H1 (cell line): ENCODE measurements around the gene HSD17B4. TPM values are rescaled to one million over a fixed set of nuclear protein-coding genes. Genes with fewer than 3 reads are reported as not detected.

ENCODE experiments used
- CEBPB ChIP-seq: IDR thresholded peaks from 2 replicates; pipeline ENCODE4 v1.6.1; 2012; ENCODE audit warnings: low read depth, low read length
- CHD2 ChIP-seq: IDR thresholded peaks from 2 replicates; pipeline ENCODE4 v1.6.1; 2012; ENCODE audit warnings: low read length, improper control_type of control experiment
- RAD21 ChIP-seq, 2 experiments: IDR thresholded peaks in 1 of 2; conservative IDR thresholded peaks in 1 of 2; 2 replicates each; pipeline ENCODE4 v1.6.1; 2011; ENCODE audit warnings: low read depth in 2 of 2, low read length in 2 of 2, improper control_type of control experiment in 1 of 2, inconsistent platforms in 1 of 2, mild to moderate bottlenecking in 1 of 2, moderate library complexity in 1 of 2
- polyA plus RNA-seq, 7 experiments: library from polyadenylated mRNA; depleted of rRNA in 3 of 7; stranded (reverse) in 5 of 7; unstranded in 2 of 7; fragments of >200 nt in 5 of 7; fragments of 200-250 nt in 2 of 7; gene quantifications; 1 replicate in 5 of 7; 2 replicates in 1 of 7; 4 replicates in 1 of 7; pipeline versions ENCODE4 v1.2.1 to v1.2.3, GENCODE V29; 2011 to 2013; ENCODE audit warnings: missing spikeins in 2 of 7, mixed read lengths in 2 of 7
- total RNA-seq: library from RNA; stranded (reverse); fragmentation: NEBNext Ultra II Directional; extraction: Animal tissue kit (Norgen Biotek cat#: 25700); gene quantifications from 2 replicates; pipeline ENCODE4 v1.2.1, GENCODE V29; 2021

HSD17B4 gene
- total and polyA plus RNA-seq, 2 of the 8 experiments (the other 6 are each of a cell fraction or from before 2014, with no cell fraction given), result 305 to 369 TPM

DNA sequence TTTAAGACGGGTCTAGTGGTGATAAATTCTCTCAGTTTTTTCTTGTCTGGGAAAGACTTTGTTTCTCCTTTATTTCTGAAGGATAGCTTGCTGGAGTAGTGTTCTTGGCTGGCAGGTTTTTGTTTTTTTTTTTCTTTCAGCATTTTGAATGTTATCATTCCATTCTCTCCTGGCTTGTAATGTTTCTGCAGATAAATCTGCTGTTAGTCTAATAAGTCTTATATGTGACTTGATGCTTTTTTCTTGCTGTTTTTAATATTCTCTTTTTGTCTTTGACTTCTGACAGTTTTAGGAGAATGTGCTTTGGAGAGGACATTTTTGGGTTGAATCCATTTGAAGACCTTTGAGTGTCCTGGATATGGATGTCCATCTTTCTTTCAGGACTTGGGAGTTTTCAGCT is 16.0 kb downstream of the HSD17B4 start (continued):
- TF ChIP-seq RAD21 (IDR thresholded peaks at IDR 0.05 in 1 of 2, conservative IDR thresholded peaks at IDR 0.05 in 1 of 2; ENCODE audit: low read depth in 2 of 2, low read length in 2 of 2) (no peak), CEBPB (no peak), CHD2 (no peak)
